HCT116 (cell line): Measurements from ENCODE around the gene GPD1L. TPM values are rescaled to one million over a fixed set of nuclear protein-coding genes. Genes with fewer than 3 reads are reported as not detected.

Experiments
- ATAC-seq: fragments of 200-7000 bp; cut with Tn5 transposase; 2 replicates; pipeline ENCODE4 v1.9.1; 2020; ENCODE audit warnings: mild to moderate bottlenecking, moderate library complexity
- BruUV-seq: library from RNA; stranded (reverse); fragments of 400-500 nt; replicated peaks from 2 replicates; lab custom pipeline; 2021; lab: Mats Ljungman, UMichigan
- CTCF ChIA-PET: fragments of 300-600 bp; sonication (Branson Sonifier 250); formaldehyde crosslinking; loops from one replicate; lab custom pipeline; 2021; ENCODE audit warnings: antibody characterized with exemption; lab: Charles Lee
- POLR2A ChIA-PET: fragments of 300-600, 350-600 bp; sonication (Branson Sonifier 250); formaldehyde crosslinking; loops from one replicate; lab custom pipeline; 2021; ENCODE audit warnings: antibody characterized with exemption; lab: Charles Lee
- RAD21 ChIA-PET, 2 experiments: fragments of 300-600 bp; sonication (Branson Sonifier 250); formaldehyde crosslinking; loops; one replicate each; lab custom pipeline; 2023; ENCODE audit warnings: low total read pairs in 2 of 2; ENCODE audit not compliant: uncharacterized antibody in 2 of 2, unreplicated experiment in 2 of 2, low non-redundant PET in 1 of 2; lab: Charles Lee
- DNase-seq: peaks from one replicate; pipeline ENCODE4 v3.0.0-alpha.2; 2010; ENCODE audit warnings: low read depth, low spot score
- H2AFZ ChIP-seq: fragments of 200-600 bp; shearing (Covaris generic), sonication (generic); 2 replicates; pipeline ENCODE4 v1.6.1; 2017; ENCODE audit warnings: low read depth, mixed run types, mixed read lengths, antibody characterized with exemption, low read length; ENCODE audit not compliant: poor library complexity, severe bottlenecking
- H3K27ac ChIP-seq: 2 replicates; pipeline ENCODE4 v1.5.1; 2012; ENCODE audit warnings: low read depth, low read length
- H3K27me3 ChIP-seq: fragments of 200-600 bp; sonication (generic); 2 replicates; pipeline ENCODE4 v1.6.1; 2016; ENCODE audit warnings: mixed run types, low read length, mixed read lengths; ENCODE audit not compliant: insufficient read depth
- H3K36me3 ChIP-seq, 2 experiments: fragments of 200-500 bp in 1 of 2; fragments of 200-600 bp in 1 of 2; sonication (Bioruptor generic) in 1 of 2; sonication (generic) in 1 of 2; 2 replicates each; pipeline versions ENCODE4 v1.5.1 to v1.6.1; 2014 to 2016; ENCODE audit warnings: low read length in 2 of 2, inconsistent platforms in 1 of 2, mixed read lengths in 1 of 2, mixed run types in 1 of 2; ENCODE audit not compliant: insufficient read depth in 2 of 2, control insufficient read depth in 1 of 2
- H3K4me1 ChIP-seq, 2 experiments: fragments of 200-600 bp in 1 of 2; sonication (generic) in 1 of 2; 2 replicates each; pipeline versions ENCODE4 v1.5.1 to v1.6.1; 2012 to 2017; ENCODE audit warnings: low read length in 2 of 2, inconsistent platforms in 1 of 2, mild to moderate bottlenecking in 1 of 2, mixed read lengths in 1 of 2, mixed run types in 1 of 2, moderate library complexity in 1 of 2; ENCODE audit not compliant: insufficient read depth in 2 of 2, control insufficient read depth in 1 of 2
- H3K4me2 ChIP-seq: fragments of 200-600 bp; sonication (generic); 2 replicates; pipeline ENCODE4 v1.6.1; 2017; ENCODE audit warnings: mixed run types, low read length, mixed read lengths
- H3K4me3 ChIP-seq, 2 experiments: fragments of 200-600 bp in 1 of 2; sonication (generic) in 1 of 2; replicated peaks in 1 of 2; 2 replicates each; pipeline ENCODE4 v1.5.1; 2011 to 2016; ENCODE audit warnings: low read length in 2 of 2, control low read depth in 1 of 2, low read depth in 1 of 2, mild to moderate bottlenecking in 1 of 2, mixed read lengths in 1 of 2, mixed run types in 1 of 2
- H3K79me2 ChIP-seq: fragments of 200-600 bp; sonication (generic); 2 replicates; pipeline ENCODE4 v1.6.1; 2017; ENCODE audit warnings: mild to moderate bottlenecking, mixed run types, low read length, moderate library complexity, mixed read lengths; ENCODE audit not compliant: insufficient read depth
- H3K9ac ChIP-seq: fragments of 200-600 bp; sonication (generic); 2 replicates; pipeline ENCODE4 v1.6.1; 2016; ENCODE audit warnings: low read length, mixed read lengths
- H3K9me2 ChIP-seq: fragments of 200-600 bp; sonication (generic), shearing (Covaris generic); 2 replicates; pipeline ENCODE4 v1.6.1; 2017; ENCODE audit warnings: mixed run types, mild to moderate bottlenecking, moderate library complexity; ENCODE audit not compliant: insufficient read depth
- H3K9me3 ChIP-seq, 2 experiments: fragments of 200-500 bp in 1 of 2; fragments of 200-600 bp in 1 of 2; sonication (Bioruptor generic) in 1 of 2; sonication (generic) in 1 of 2; 2 replicates each; pipeline ENCODE4 v1.6.1; 2014 to 2017; ENCODE audit warnings: low read length in 2 of 2, mixed read lengths in 2 of 2, inconsistent platforms in 1 of 2, low read depth in 1 of 2, mild to moderate bottlenecking in 1 of 2, mixed run types in 1 of 2, moderate library complexity in 1 of 2; ENCODE audit not compliant: control insufficient read depth in 1 of 2, insufficient read depth in 1 of 2
- H4K20me1 ChIP-seq: fragments of 200-600 bp; sonication (generic), shearing (Covaris generic); 2 replicates; pipeline ENCODE4 v1.6.1; 2017; ENCODE audit warnings: mixed run types, mild to moderate bottlenecking, moderate library complexity; ENCODE audit not compliant: insufficient read depth
- CBX3 ChIP-seq: IDR thresholded peaks from 2 replicates; pipeline ENCODE4 v1.6.1; 2012; ENCODE audit warnings: low read depth
- CEBPB ChIP-seq: IDR thresholded peaks from 2 replicates; pipeline ENCODE4 v1.6.1; 2012; ENCODE audit warnings: low read depth
- CTCF ChIP-seq, 3 experiments: fragments of 200-600 bp in 1 of 3; sonication (generic) in 1 of 3; IDR thresholded peaks in 2 of 3; conservative IDR thresholded peaks in 1 of 3; 2 replicates each; pipeline ENCODE4 v1.5.1; 2012 to 2017; ENCODE audit warnings: low read depth in 2 of 3, low read length in 2 of 3, antibody characterized with exemption in 1 of 3, borderline replicate concordance in 1 of 3, control low read depth in 1 of 3, mild to moderate bottlenecking in 1 of 3, mixed read lengths in 1 of 3, mixed run types in 1 of 3, moderate library complexity in 1 of 3; ENCODE audit not compliant: insufficient read depth in 1 of 3
- EGR1 ChIP-seq: IDR thresholded peaks from 2 replicates; pipeline ENCODE4 v1.6.1; 2012; ENCODE audit warnings: low read depth
- ELF1 ChIP-seq: IDR thresholded peaks from 2 replicates; pipeline ENCODE4 v1.6.1; 2012; ENCODE audit warnings: low read depth, borderline replicate concordance
- EZH2phosphoT487 ChIP-seq: fragments of 200-600 bp; IDR thresholded peaks from 2 replicates; pipeline ENCODE4 v1.6.1; 2018; ENCODE audit warnings: antibody characterized with exemption, borderline replicate concordance
- FOSL1 ChIP-seq: IDR thresholded peaks from 2 replicates; pipeline ENCODE4 v1.6.1; 2012; ENCODE audit warnings: low read depth
- JUND ChIP-seq: IDR thresholded peaks from 2 replicates; pipeline ENCODE4 v1.6.1; 2012
- POLR2A ChIP-seq: IDR thresholded peaks from 2 replicates; pipeline ENCODE4 v1.7.0; 2011; ENCODE audit warnings: borderline replicate concordance; ENCODE audit not compliant: insufficient read depth, insufficient read length; ENCODE audit errors: extremely low read depth
- POLR2AphosphoS5 ChIP-seq: IDR thresholded peaks from 2 replicates; pipeline ENCODE4 v1.6.1; 2011; ENCODE audit warnings: mild to moderate bottlenecking, low read depth, low read length, moderate library complexity
- REST ChIP-seq: IDR thresholded peaks from 2 replicates; pipeline ENCODE4 v1.6.1; 2012; ENCODE audit warnings: low read depth
- SIN3A ChIP-seq: IDR thresholded peaks from 2 replicates; pipeline ENCODE4 v1.6.1; 2012; ENCODE audit warnings: low read depth
- SP1 ChIP-seq: IDR thresholded peaks from 2 replicates; pipeline ENCODE4 v1.6.1; 2012; ENCODE audit warnings: low read depth
- SRF ChIP-seq: IDR thresholded peaks from 2 replicates; pipeline ENCODE4 v1.6.1; 2012; ENCODE audit warnings: low read depth
- TCF7L2 ChIP-seq: IDR thresholded peaks from 2 replicates; pipeline ENCODE4 v1.7.0; 2011; ENCODE audit warnings: borderline replicate concordance, inconsistent platforms; ENCODE audit not compliant: insufficient read depth, insufficient read length; ENCODE audit errors: extremely low read depth
- YY1 ChIP-seq: IDR thresholded peaks from 2 replicates; pipeline ENCODE4 v1.6.1; 2011; ENCODE audit warnings: low read length, low read depth, moderate library complexity, mild to moderate bottlenecking; ENCODE audit not compliant: insufficient replicate concordance; ENCODE audit errors: extremely low read depth
- ZNF274 ChIP-seq: fragments of 200-500 bp; sonication (Bioruptor generic); IDR thresholded peaks from 2 replicates; pipeline ENCODE4 v1.6.1; 2014; ENCODE audit warnings: mild to moderate bottlenecking, low read depth, low read length, inconsistent platforms
- intact Hi-C: fragments of 100-400 bp; cut with micrococcal nuclease; formaldehyde crosslinking; loops from 2 replicates; pipeline ENCODE4 v1.10.0; 2022
- total RNA-seq: library from RNA; stranded (reverse); gene quantifications from one replicate; pipeline ENCODE4 v1.2.1, GENCODE V29; 2021; ENCODE audit not compliant: unreplicated experiment
- TF ChIP-seq, protein P1 (sequence below): IDR thresholded peaks from 2 replicates; pipeline ENCODE4 v1.6.1; 2012

The GPD1L gene
- total RNA-seq, 1 experiment from 2014 or later: 21.9 TPM

DNA sequence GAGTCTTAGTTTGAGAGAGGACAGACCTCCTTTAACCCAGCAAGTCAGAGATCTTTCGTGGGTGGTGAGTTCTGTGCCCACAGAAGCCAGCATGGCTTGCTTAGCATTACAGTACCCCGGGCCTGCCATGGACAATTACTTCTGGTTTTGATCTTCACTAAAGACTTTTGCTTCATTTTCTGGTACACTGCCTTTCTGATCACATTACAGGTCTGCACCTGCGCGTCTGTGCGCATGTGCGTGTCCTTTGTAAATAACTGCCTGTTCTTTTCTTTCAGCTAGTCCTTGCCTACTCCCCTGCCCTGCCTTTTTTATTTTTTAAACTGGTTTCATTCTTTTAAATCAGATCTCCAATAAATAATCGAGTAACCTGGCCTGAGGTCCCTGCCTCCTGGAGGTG lies 74.9 kb downstream of the GPD1L start (continued):
- TF ChIP-seq ZNF274: no peak
- TF ChIP-seq REST: no peak
- TF ChIP-seq CEBPB: no peak
- TF ChIP-seq SRF: no peak

DNA sequence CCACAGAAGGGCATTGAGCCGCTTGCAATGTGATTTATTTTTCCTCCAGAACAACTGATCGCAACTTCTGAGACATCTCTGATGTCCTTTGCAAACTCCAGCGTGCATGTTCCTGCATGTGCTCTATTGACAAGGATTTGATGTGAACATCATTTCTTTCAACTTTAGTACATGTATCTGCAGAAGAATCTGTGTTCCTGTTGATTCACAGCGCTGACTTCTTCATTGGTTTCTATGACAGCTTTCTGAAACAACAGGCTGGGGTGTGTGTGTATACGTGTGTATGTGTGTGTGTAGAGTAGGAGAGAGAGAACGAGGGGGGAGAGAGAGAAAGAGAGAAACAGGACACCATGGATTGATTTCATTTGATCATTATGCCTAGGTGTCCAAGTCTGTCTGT lies 75.4 kb downstream of the GPD1L start:
- no peak overlapping the region for H3K27ac ChIP-seq
- no peaks in the 10 kb centered on the region for H3K9me3 ChIP-seq
- no peak for DNase-seq
- ChIA-PET RAD21 (no interaction called here), POLR2A (interaction anchor here (0.7 kb wide), 1 partner anchor 301 kb away, joined by 5 read pairs; no protein-coding TSS in a partner anchor), CTCF (no interaction called here)
- intact Hi-C loops: no loop called here
- H3K4me1 ChIP-seq: peaks cover 8 to 14% of the 10 kb centered on the region in 2 experiments
- H3K4me2 ChIP-seq: no peak overlapping the region
- H3K36me3 ChIP-seq: no peaks in the 10 kb centered on the region
- no peak overlapping the region for H2AFZ ChIP-seq
- H4K20me1 ChIP-seq: no peaks in the 10 kb centered on the region
- H3K79me2 ChIP-seq: no peaks in the 10 kb centered on the region
- no peak overlapping the region for H3K4me3 ChIP-seq
- no peaks in the 10 kb centered on the region for H3K9me2 ChIP-seq
- BruUV-seq: no TSS peak
- no peaks in the 10 kb centered on the region for H3K27me3 ChIP-seq
- ATAC-seq: no peak
- H3K9ac ChIP-seq: no peak overlapping the region
- TF ChIP-seq REST (no peak), EGR1 (no peak), CEBPB (no peak), EZH2phosphoT487 (no peak), POLR2AphosphoS5 (no peak), POLR2A (no peak), SIN3A (no peak), TCF7L2 (no peak), CBX3 (no peak), YY1 (no peak), FOSL1 (no peak), CTCF (IDR thresholded peaks at IDR 0.05 in 2 of 3, conservative IDR thresholded peaks at IDR 0.05 in 1 of 3; ENCODE audit: borderline replicate concordance in 1 of 3, insufficient read depth in 1 of 3, low read depth in 2 of 3, low read length in 2 of 3) (no peak), ELF1 (no peak), JUND (no peak), SP1 (no peak)
- TF ChIP-seq, protein P1, sequence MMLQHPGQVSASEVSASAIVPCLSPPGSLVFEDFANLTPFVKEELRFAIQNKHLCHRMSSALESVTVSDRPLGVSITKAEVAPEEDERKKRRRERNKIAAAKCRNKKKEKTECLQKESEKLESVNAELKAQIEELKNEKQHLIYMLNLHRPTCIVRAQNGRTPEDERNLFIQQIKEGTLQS: no peak
